Nephron (organoid): ENCODE data around the gene FNTB.

Experiments used
- H3K27ac Mint-ChIP-seq, 3 experiments: 2 replicates each; pipeline ENCODE4 v1.8.0; 2020; ENCODE audit warnings: mixed read lengths in 3 of 3, mild to moderate bottlenecking in 2 of 3, moderate library complexity in 1 of 3
- H3K27me3 Mint-ChIP-seq: 2 replicates; pipeline ENCODE4 v1.8.0; 2021; ENCODE audit warnings: low read depth, mild to moderate bottlenecking, moderate library complexity, mixed read lengths
- H3K36me3 Mint-ChIP-seq: 2 replicates; pipeline ENCODE4 v1.8.0; 2020; ENCODE audit warnings: low read depth, mixed read lengths
- H3K4me1 Mint-ChIP-seq: 2 replicates; pipeline ENCODE4 v1.8.0; 2020; ENCODE audit warnings: mixed read lengths
- H3K4me3 Mint-ChIP-seq, 3 experiments: 2 replicates each; pipeline ENCODE4 v1.8.0; 2020; ENCODE audit warnings: mild to moderate bottlenecking in 3 of 3, mixed read lengths in 3 of 3, moderate library complexity in 2 of 3
- H3K9me3 Mint-ChIP-seq: 2 replicates; pipeline ENCODE4 v1.8.0; 2020; ENCODE audit warnings: mixed read lengths
- CTCF ChIP-seq, 3 experiments: fragments of 200-600 bp; sonication (generic); IDR thresholded peaks; one replicate each; pipeline ENCODE4 v1.5.0; 2021; ENCODE audit warnings: antibody characterized with exemption in 3 of 3; ENCODE audit not compliant: unreplicated experiment in 3 of 3

Gene FNTB

GRCh38 chr14:64990296-64990695 is 3.6 kb downstream of the FNTB start:
- Mint-ChIP-seq H3K4me3 (no peak overlapping the region), H3K27me3 (peaks cover 9% of the 10 kb centered on the region), H3K9me3 (no peaks in the 10 kb centered on the region), H3K36me3 (no peaks in the 10 kb centered on the region), H3K4me1 (peaks cover 11% of the 10 kb centered on the region), H3K27ac (no peak overlapping the region)
- no peak for TF ChIP-seq CTCF (IDR thresholded peaks at IDR 0.05; ENCODE audit: unreplicated experiment in 3 of 3)

GRCh38 chr14:64990939-64991338 is 4.2 kb downstream of the FNTB start:
- no peak for TF ChIP-seq CTCF (IDR thresholded peaks at IDR 0.05; ENCODE audit: unreplicated experiment in 3 of 3)
- H3K4me3 Mint-ChIP-seq, result no peak overlapping the region
- H3K27ac Mint-ChIP-seq, result no peak overlapping the region
- H3K36me3 Mint-ChIP-seq, result no peaks in the 10 kb centered on the region
- peaks cover 11% of the 10 kb centered on the region for H3K4me1 Mint-ChIP-seq
- peaks cover 6% of the 10 kb centered on the region for H3K27me3 Mint-ChIP-seq
- no peaks in the 10 kb centered on the region for H3K9me3 Mint-ChIP-seq

GRCh38 chr14:64992328-64992885 is 5.7 kb downstream of the FNTB start:
- no peaks in the 10 kb centered on the region for H3K9me3 Mint-ChIP-seq
- no peak for TF ChIP-seq CTCF (IDR thresholded peaks at IDR 0.05; ENCODE audit: unreplicated experiment in 3 of 3)
- no peaks in the 10 kb centered on the region for H3K27me3 Mint-ChIP-seq
- H3K36me3 Mint-ChIP-seq, result no peaks in the 10 kb centered on the region
- H3K4me1 Mint-ChIP-seq, result peaks cover 11% of the 10 kb centered on the region
- no peak overlapping the region for H3K4me3 Mint-ChIP-seq
- H3K27ac Mint-ChIP-seq, result no peak overlapping the region

GRCh38 chr14:64993266-64993930 is 6.7 kb downstream of the FNTB start:
- H3K27me3 Mint-ChIP-seq, result no peaks in the 10 kb centered on the region
- H3K9me3 Mint-ChIP-seq, result no peaks in the 10 kb centered on the region
- H3K4me3 Mint-ChIP-seq, result no peak overlapping the region
- H3K27ac Mint-ChIP-seq, result no peak overlapping the region
- no peak for TF ChIP-seq CTCF (IDR thresholded peaks at IDR 0.05; ENCODE audit: unreplicated experiment in 3 of 3)
- H3K36me3 Mint-ChIP-seq, result no peaks in the 10 kb centered on the region
- peaks cover 5% of the 10 kb centered on the region for H3K4me1 Mint-ChIP-seq

- Mint-ChIP-seq H3K9me3 (no peaks in the 10 kb centered on the region), H3K36me3 (no peaks in the 10 kb centered on the region), H3K4me3 (no peak overlapping the region), H3K4me1 (no peaks in the 10 kb centered on the region), H3K27me3 (no peaks in the 10 kb centered on the region), H3K27ac (no peak overlapping the region)
- TF ChIP-seq CTCF (IDR thresholded peaks at IDR 0.05; ENCODE audit: unreplicated experiment in 3 of 3), result no peak
Measured at GRCh38 chr14:64994540-64994939, 7.8 kb downstream of the FNTB start.

GRCh38 chr14:64995291-64995690 is 8.6 kb downstream of the FNTB start:
- no peaks in the 10 kb centered on the region for H3K36me3 Mint-ChIP-seq
- no peak for TF ChIP-seq CTCF (IDR thresholded peaks at IDR 0.05; ENCODE audit: unreplicated experiment in 3 of 3)
- H3K4me1 Mint-ChIP-seq, result peaks cover 4% of the 10 kb centered on the region
- no peak overlapping the region for H3K4me3 Mint-ChIP-seq
- H3K27ac Mint-ChIP-seq, result no peak overlapping the region
- no peaks in the 10 kb centered on the region for H3K27me3 Mint-ChIP-seq
- H3K9me3 Mint-ChIP-seq, result no peaks in the 10 kb centered on the region
